Endodermal cell (in vitro differentiated cells): Measurements from ENCODE around the gene HTRA1. TPM values are rescaled to one million over a fixed set of nuclear protein-coding genes. Genes with fewer than 3 reads are reported as not detected.
A peak's percentile ranks its signal among the peaks of the same experiment; 100 is the strongest.

ENCODE experiments used
- DNase-seq: peaks from one replicate; pipeline ENCODE4 v3.0.0-alpha.2; 2017
- H3K27ac ChIP-seq: 2 replicates; pipeline ENCODE4 v1.5.1; 2013; ENCODE audit warnings: mild to moderate bottlenecking, low read depth, low read length, moderate library complexity
- H3K27me3 ChIP-seq: 2 replicates; pipeline ENCODE4 v1.6.1; 2013; ENCODE audit warnings: mild to moderate bottlenecking, low read length, moderate library complexity; ENCODE audit not compliant: insufficient read depth, control insufficient read depth, poor library complexity, severe bottlenecking
- H3K36me3 ChIP-seq: 2 replicates; pipeline ENCODE4 v1.7.0; 2013; ENCODE audit warnings: mild to moderate bottlenecking, low read length, moderate library complexity; ENCODE audit not compliant: control insufficient read depth, insufficient read depth
- H3K4me1 ChIP-seq: one replicate; pipeline ENCODE4 v1.7.0; 2013; ENCODE audit warnings: low read length; ENCODE audit not compliant: control insufficient read depth, insufficient read depth
- H3K4me3 ChIP-seq: 2 replicates; pipeline ENCODE4 v1.5.1; 2013; ENCODE audit warnings: mild to moderate bottlenecking, low read length, moderate library complexity
- H3K9ac ChIP-seq: 2 replicates; pipeline ENCODE4 v1.6.1; 2013; ENCODE audit warnings: mild to moderate bottlenecking, low read length, moderate library complexity; ENCODE audit not compliant: poor library complexity, severe bottlenecking; ENCODE audit errors: extremely low read depth
- H3K9me3 ChIP-seq: 2 replicates; pipeline ENCODE4 v1.6.1; 2013; ENCODE audit warnings: mild to moderate bottlenecking, low read length, moderate library complexity; ENCODE audit not compliant: control insufficient read depth
- H3K27ac Mint-ChIP-seq: 2 replicates; pipeline ENCODE4 v1.8.0; 2020; ENCODE audit warnings: mixed read lengths
- H3K27me3 Mint-ChIP-seq: 2 replicates; pipeline ENCODE4 v1.8.0; 2021; ENCODE audit warnings: mild to moderate bottlenecking, mixed read lengths; ENCODE audit not compliant: insufficient read depth
- H3K36me3 Mint-ChIP-seq: 2 replicates; pipeline ENCODE4 v1.8.0; 2020; ENCODE audit warnings: low read depth, mixed read lengths
- H3K4me1 Mint-ChIP-seq: 2 replicates; pipeline ENCODE4 v1.8.0; 2020; ENCODE audit warnings: mixed read lengths
- H3K4me3 Mint-ChIP-seq: 2 replicates; pipeline ENCODE4 v1.8.0; 2020; ENCODE audit warnings: mild to moderate bottlenecking, moderate library complexity, mixed read lengths
- H3K9me3 Mint-ChIP-seq: 2 replicates; pipeline ENCODE4 v1.8.0; 2020; ENCODE audit warnings: mild to moderate bottlenecking, mixed read lengths
- CTCF ChIP-seq: fragments of 200-600 bp; sonication (generic); conservative IDR thresholded peaks from 2 replicates; pipeline ENCODE4 v1.5.0; 2021; ENCODE audit warnings: antibody characterized with exemption, mild to moderate bottlenecking
- WGBS, 2 experiments: methylation state at CpG; one replicate each; pipeline versions ENCODE4 v1.1.5 to v1.1.7; 2013; ENCODE audit warnings: missing lambda C conversion rate in 2 of 2, mixed read lengths in 1 of 2; ENCODE audit not compliant: insufficient coverage in 1 of 2, insufficient read length in 1 of 2; 5-methylcytosine and 5-hydroxymethylcytosine counted together
- total RNA-seq, 2 donors: library from RNA; stranded (reverse); fragmentation: NEBNext Ultra II Directional in 1 of 2; extraction: Animal tissue kit (Norgen Biotek cat#: 25700) in 1 of 2; gene quantifications; 2 replicates in 1 of 2; 3 replicates in 1 of 2; pipeline ENCODE4 v1.2.1, GENCODE V29; 2021

Gene HTRA1
- total RNA-seq, 2 donors from 2014 or later = 1.7 to 3.1 TPM

- TF ChIP-seq CTCF = no peak
- peaks cover 6% of the 10 kb centered on the region for H3K9me3 Mint-ChIP-seq
- no peaks in the 10 kb centered on the region for H3K4me1 Mint-ChIP-seq
- H3K27me3 Mint-ChIP-seq = peaks cover 75% of the 10 kb centered on the region
- no peaks in the 10 kb centered on the region for H3K4me1 ChIP-seq
- H3K9ac ChIP-seq = no peak overlapping the region
- no peak overlapping the region for H3K27ac Mint-ChIP-seq
- H3K36me3 Mint-ChIP-seq = no peaks in the 10 kb centered on the region
- H3K27ac ChIP-seq = no peak overlapping the region
- H3K4me3 Mint-ChIP-seq = no peak overlapping the region
- 93 to 98% methylated on average over 3 to 4 of the region's 4 CpGs for WGBS, 2 experiments
- H3K27me3 ChIP-seq = peaks cover 91% of the 10 kb centered on the region
- no peak for DNase-seq
- no peaks in the 10 kb centered on the region for H3K36me3 ChIP-seq
- H3K4me3 ChIP-seq = no peak overlapping the region
- no peaks in the 10 kb centered on the region for H3K9me3 ChIP-seq
Observed at GRCh38 chr10:122541541-122542002, 80.2 kb downstream of the HTRA1 start.

- no peak overlapping the region for H3K4me3 Mint-ChIP-seq
- H3K36me3 Mint-ChIP-seq = no peaks in the 10 kb centered on the region
- peak; percentile 22 for DNase-seq
- no peak overlapping the region for H3K27ac Mint-ChIP-seq
- H3K4me1 Mint-ChIP-seq = peaks cover 4% of the 10 kb centered on the region
- no peaks in the 10 kb centered on the region for H3K9me3 Mint-ChIP-seq
- Histone ChIP-seq H3K27ac (no peak overlapping the region), H3K4me3 (no peak overlapping the region), H3K9me3 (no peaks in the 10 kb centered on the region), H3K4me1 (no peaks in the 10 kb centered on the region), H3K9ac (no peak overlapping the region), H3K27me3 (peaks cover 99% of the 10 kb centered on the region), H3K36me3 (no peaks in the 10 kb centered on the region)
- 89 to 92% methylated on average over 6 to 10 of the region's 10 CpGs for WGBS, 2 experiments
- no peak for TF ChIP-seq CTCF
- H3K27me3 Mint-ChIP-seq = peaks cover 87% of the 10 kb centered on the region
Observed at GRCh38 chr10:122543676-122544445, 82.5 kb downstream of the HTRA1 start.

GRCh38 chr10:122544493-122544892, 83.1 kb downstream of the HTRA1 start:
- 79 to 91% methylated on average over 7 to 8 of the region's 8 CpGs for WGBS, 2 experiments
- no peaks in the 10 kb centered on the region for H3K9me3 ChIP-seq

More at GRCh38 chr10:122544493-122544892, 83.1 kb downstream of the HTRA1 start:
- Histone ChIP-seq H3K36me3 (no peaks in the 10 kb centered on the region), H3K9ac (no peak overlapping the region), H3K4me1 (no peaks in the 10 kb centered on the region), H3K27ac (no peak overlapping the region), H3K4me3 (no peak overlapping the region), H3K27me3 (peaks cover 99% of the 10 kb centered on the region)
- no peak for TF ChIP-seq CTCF
- no peaks in the 10 kb centered on the region for H3K36me3 Mint-ChIP-seq
- no peak overlapping the region for H3K27ac Mint-ChIP-seq
- H3K27me3 Mint-ChIP-seq = peaks cover 86% of the 10 kb centered on the region
- peak; percentile 25 for DNase-seq
- H3K4me1 Mint-ChIP-seq = peaks cover 4% of the 10 kb centered on the region
- H3K4me3 Mint-ChIP-seq = no peak overlapping the region
- H3K9me3 Mint-ChIP-seq = no peaks in the 10 kb centered on the region
